HG03378 (cell line): ENCODE results near the gene ARF4.

Source experiments
- ATAC-seq: cut with Tn5 transposase; IDR thresholded peaks from one replicate; pipeline ENCODE4 v1.9.1; 2021; ENCODE audit warnings: mild to moderate bottlenecking, moderate library complexity; ENCODE audit not compliant: unreplicated experiment

Gene ARF4

DNA sequence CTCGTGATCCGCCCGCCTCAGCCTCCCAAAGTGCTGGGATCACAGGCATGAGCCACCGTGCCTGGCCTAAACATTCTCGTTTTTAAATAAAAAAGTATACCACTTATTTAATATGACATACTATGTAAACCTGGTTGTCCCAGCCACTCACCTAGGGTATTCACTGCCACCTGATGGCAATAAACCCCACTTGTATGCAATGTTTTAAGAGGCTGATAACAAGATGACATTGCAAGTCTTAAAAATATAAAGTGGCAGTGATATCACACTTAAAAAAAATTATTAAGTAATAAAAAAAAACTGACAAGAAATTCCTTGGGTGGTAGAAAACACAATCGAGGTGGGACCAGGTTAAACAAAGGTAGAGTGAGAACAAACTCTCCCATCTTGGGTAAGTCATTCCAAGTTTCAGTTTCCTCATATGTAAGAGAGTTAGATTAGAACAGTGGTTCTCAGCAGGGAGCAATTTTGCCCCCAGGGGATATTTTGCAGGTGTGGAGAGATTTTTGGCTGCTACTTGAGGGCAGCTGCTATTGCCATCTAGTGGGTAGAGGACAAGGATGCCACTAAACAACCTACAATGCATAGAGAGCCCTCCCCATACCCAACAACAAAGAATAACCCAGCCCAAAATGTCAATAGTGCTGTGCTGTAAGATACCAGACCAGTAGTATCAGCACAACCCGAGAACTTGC is 14.5 kb downstream of the ARF4 start:
- no peak for ATAC-seq

DNA sequence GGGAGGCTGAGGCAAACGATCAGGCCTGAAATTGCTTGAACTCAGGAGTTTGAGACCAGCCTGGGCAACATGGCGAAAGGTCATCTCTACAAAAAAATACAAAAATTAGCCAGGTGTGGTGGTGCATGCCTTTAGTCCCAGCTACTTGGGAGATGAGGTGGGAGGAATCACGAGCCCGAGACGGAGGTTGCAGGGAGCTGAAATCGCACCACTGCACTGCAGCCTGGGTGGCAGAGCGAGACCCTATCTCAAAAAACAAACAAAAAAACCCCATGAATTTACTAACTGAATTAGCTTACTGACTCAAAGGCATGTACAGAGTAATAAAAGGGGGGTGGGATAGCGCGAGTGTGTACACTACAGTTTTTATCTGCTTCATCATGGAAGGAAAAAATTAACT is 19.3 kb downstream of the ARF4 start:
- no peak for ATAC-seq

DNA sequence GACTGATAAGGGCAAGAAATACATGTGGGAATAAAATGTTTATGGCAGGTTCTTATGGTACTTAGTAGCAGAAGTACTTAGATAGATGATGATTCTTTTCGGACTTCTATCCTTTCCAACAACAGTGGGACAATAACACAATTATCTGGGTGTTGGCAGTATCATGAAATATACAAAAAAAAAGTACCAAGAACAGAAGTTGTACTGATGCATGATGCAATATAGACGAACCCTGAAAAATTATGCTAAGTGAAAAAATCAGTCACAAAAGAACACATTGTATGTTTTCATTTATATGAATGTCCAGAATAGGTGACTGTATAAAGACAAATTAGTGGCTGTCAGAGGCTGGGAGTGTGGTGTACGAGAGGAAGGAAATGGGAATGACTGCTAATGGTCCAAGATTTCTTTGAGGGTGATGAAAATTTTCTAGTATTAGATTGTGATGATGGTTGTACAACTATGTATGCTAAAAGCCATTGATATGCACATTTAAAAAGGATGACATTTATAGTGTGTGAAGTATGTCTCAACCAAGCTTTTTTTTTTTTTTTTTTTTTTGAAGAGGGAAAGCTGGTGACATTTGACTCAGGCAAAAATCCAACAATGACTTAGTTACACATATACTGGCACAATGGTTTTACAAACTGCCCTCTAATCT is 21.0 kb downstream of the ARF4 start:
- ATAC-seq, result no peak

DNA sequence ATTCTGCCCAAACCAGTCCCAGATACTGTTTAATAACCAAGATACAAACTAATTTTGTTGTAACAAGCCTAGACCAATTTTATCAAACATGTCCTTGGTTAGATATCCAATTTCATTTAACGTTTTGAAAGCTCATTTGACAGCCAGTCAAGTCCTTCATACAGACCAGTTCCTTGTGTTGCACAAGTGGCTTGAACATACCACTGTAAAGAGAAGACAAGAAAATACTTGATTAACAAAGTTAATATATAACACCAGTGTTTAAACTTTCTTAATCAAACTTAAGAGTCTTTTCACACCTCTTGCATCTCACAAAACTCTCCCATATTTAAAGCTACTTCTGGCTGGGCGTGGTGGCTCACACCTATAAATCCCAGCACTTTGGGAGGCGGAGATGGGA is 25.0 kb downstream of the ARF4 start:
- ATAC-seq, result no peak

DNA sequence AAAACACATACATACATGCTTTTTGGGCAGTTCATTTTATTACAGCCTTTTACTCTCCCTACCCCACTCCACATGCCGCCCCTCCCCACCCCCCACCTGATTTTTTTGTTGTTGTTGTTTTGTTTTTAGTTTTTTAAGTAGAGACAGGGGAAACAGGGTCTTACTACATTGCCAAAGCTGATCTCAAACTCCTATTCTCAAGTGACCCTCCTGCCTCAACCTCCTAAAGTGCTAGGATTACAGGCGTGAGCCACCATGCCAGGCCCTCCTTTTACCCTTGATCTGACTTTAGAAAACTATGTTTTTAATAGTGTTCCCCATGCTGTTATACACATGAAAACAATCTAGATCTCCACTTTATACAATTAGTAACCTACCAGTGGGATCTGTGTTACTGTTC is 26.3 kb downstream of the ARF4 start:
- ATAC-seq, result no peak

DNA sequence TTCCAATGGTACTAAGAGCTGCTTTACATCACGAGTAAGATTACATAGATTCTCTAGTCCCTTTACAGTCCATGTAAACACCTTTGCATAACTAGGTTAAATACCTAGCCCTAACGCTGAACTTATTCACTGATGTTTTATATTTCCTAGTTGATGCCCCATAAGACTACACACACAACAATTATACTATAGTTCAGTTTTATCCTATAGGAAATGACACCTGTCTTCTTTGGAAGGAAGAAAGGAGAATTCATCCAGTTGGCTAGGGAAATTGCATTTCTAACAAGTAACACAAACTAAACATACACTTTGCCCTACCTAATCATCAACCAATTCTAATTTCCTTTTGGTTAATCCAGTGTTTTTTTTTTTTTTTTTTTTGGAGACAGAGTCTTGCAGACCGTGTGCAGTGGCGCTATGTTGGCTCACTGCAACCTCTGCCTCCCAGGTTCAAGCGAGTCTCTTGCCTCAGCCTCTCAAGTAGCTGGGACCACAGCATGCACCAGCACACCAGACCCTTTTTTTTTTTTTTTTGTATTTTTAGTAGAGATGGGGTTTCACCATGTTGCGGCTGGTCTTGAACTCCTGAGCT is 27.2 kb downstream of the ARF4 start:
- no peak for ATAC-seq

DNA sequence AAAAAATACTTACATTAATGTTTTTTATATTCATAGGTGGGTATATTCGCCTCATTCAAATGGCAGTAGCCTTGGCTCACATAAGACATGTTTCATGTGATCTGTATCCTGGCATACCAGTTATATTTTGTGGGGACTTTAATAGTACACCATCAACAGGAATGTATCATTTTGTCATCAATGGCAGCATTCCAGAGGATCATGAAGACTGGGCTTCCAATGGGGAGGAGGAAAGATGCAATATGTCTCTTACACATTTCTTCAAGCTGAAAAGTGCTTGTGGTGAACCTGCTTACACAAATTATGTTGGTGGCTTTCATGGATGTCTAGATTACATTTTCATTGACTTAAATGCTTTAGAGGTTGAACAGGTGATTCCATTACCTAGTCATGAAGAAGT is 37.6 kb downstream of the ARF4 start:
- ATAC-seq, result no peak

DNA sequence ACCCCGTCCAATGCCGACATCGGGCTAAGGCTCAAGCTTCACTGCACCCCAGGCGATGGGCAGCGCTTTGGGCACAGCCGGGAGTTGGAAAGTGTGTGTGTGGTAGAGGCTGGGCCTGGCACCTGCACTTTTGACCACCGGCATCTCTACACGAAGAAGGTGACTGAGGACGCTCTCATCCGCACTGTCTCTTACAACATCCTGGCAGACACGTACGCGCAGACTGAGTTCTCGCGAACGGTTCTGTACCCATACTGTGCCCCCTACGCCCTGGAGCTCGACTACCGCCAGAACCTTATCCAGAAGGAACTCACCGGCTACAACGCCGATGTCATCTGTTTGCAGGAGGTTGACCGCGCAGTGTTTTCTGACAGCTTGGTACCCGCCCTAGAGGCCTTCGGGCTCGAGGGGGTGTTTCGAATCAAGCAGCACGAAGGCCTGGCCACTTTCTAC is 40.0 kb downstream of the ARF4 start:
- ATAC-seq, result no peak

DNA sequence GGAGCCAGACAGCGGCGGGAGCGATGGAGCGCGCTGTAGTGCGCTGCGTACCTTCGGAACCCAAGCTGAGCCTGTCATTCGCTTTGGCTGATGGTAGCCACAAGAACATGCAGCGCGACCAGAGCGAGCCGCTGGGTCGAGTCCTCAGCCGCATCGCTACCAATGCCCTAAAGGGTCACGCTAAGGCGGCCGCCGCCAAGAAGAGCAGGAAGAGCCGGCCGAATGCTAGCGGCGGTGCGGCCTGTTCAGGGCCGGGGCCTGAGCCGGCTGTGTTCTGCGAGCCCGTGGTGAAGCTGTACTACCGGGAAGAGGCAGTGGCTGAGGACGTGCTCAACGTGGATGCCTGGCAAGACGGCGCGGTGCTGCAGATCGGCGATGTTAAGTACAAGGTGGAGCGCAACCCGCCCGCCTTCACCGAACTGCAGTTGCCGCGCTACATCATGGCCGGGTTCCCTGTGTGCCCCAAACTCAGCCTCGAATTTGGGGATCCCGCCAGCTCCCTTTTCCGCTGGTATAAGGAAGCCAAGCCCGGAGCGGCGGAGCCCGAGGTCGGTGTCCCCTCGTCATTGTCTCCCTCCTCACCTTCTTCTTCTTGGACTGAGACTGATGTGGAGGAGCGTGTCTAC is 40.6 kb downstream of the ARF4 start:
- ATAC-seq, result peak; percentile 28

DNA sequence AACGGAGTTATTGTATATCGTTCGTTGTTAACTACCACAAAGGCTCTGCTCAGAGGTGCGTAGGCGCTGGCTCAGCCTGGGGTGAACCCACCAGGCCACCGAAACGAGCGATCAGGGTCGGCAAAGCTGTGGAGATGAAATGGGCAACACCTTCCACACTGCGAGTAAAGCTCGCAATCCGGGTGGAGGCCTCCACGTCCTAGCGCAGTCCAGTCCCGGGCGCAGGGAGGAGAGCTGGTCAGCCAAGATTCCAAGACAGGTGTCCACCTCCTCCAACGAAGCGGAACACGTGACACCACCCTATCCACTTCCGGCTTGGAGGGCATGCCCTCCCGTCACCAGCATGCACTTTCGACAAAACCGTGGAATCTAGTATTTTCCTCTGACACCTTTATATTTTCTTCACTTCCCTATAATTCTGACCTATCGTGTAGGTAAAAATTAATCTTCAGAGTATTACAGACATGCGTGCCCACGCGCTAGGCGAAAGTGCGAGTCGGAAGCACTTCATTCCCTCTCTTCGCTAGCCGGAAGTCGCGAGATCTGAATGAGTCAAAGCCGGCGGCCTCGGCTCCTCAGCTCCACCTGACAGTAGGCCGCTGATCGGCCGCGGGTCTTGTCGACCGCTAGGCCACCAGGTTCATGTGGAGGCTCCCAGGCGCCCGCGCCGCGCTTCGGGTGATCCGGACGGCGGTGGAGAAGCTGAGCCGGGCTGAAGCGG is 41.2 kb downstream of the ARF4 start, which contains the start of gene PDE12:
TSS of gene PDE12 (plus strand) at position 537 of the 721 bp plus-strand sequence. CDS start at position 643, 106 bp downstream.
- ATAC-seq, result peak; percentile 80

DNA sequence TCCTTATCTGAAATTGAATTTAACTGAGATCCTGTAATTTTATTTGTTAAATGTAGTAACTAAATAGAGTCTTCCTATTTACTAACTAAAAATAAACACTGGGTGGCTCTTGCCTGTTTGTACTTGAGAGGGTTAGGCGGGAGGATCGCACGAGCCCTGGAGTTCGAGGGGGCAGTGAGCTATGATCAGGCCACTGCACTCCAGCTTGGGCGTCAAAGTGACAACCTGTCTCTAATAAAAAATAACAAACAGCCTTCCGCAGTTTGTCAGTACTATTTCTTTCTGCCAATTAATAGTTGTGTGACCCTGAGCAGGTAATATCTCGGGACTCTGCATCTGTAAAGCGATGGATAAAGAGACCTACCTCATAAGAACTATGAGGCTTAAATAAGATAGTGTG is 41.8 kb downstream of the ARF4 start:
- no peak for ATAC-seq

DNA sequence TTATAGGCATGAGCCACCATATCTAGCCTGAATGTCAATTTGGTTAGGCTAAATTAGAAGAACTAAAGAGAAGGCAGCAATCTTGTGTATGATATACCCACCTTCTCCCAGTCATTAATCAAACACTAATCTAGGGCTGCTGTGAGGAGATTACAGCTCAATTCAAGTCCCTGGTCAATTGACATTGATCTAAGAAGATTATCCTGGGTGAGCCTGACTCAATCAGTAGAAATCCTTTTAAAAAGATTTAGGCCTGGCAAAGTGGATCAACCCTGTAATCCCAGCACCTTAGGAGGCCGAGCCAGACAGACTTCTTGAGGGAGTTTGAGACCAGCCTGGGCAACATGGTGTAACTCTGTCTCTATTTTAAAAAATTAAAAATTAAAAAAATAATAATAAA is 50.5 kb downstream of the ARF4 start:
- ATAC-seq, result no peak

DNA sequence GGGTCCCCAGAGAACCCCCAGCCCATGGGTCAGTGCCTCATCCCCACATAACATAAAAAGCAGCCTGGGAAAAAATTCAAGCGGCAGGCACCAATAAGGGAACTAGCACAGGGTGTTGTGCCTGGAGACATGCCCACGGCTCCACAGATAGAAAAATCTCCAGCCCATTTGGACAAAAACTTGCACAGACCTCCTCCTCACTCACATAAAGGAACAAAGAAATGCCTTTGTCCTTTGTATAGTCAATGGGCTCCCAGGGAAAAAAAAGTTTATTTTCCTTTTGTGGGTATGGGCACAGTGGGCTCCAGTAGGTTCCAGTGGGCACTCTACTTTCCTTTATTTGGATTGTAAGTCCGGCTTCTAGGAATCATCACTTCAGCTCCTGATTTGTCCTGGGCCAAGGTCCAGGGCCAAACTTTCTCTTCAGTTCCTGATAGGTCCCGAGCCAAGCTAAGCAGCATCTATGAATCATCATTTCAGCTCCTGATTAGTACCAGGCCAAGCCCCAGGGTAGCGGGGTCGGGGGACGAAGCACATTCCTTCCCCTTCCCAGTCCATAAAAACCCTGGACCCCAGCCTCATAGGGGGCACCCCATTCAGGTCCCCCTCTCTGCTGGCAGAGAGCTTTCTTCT is 51.4 kb downstream of the ARF4 start:
- no peak for ATAC-seq

DNA sequence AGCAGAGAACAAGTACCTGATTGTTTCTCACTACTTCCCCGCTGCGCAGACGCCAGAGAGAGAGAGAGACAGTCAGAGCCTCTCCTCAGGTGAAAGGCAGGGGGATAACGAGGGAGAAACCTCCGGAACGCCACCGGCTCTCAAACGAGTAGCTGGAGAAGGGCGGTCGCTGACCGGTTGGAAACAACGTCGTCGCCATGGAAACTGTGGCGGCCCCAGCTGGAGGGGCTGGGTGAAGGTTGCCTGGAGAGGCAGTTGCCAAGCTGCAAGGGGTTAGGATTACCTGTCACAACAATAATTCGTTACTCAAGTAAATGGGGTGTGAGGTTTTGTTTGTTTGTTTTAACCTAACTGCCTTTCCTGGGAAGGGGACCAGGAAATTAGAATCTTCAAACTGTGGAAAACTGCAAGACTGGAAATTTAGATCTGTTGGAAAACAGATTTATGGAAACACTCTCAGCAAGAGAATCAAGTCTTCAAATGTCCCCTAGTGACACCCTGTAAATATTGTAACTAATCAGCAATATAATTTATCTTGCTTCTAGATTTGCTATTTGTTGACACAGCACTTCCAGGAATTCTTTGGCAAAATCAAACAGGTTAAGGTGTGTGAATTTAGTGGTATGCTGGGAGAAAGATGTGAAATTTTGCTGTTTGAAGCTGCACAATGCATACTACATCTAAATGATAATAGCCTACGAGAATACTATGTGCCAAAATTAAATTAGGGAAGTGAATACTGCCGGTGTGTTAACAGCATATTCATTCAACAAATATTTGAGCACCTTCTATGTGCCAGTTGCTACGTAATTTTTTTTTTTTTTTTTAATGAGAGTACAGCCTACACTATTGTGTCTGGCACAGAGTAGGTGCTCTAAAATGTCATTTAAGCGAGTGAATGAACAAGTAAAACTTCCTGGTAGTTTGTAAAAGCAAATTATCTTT is 52.7 kb downstream of the ARF4 start, which contains the start of gene DNAH12:
TSS of gene DNAH12 (minus strand) at position 164 of the 945 bp plus-strand sequence. CDS start 1,474 bp downstream, outside the sequence.
- no peak for ATAC-seq

DNA sequence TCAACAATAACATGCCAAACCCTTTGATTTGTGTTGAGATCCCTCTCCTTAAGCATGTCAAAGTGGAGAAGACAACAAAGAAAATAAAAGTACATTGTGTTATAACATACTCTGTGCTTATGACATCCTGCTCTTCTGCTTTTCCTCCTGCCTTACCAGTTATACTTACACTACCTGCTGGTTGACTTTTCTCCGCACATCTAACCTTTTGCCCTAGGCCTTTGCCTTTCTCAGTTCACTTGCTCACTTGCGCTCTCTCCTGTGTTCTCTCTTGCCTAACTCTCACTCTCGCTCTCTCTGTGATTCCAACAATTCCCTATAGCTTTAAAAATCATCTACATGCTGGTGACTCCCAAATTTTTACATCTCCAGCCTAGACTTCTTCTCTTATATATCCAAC is 58.7 kb downstream of the ARF4 start:
- no peak for ATAC-seq

DNA sequence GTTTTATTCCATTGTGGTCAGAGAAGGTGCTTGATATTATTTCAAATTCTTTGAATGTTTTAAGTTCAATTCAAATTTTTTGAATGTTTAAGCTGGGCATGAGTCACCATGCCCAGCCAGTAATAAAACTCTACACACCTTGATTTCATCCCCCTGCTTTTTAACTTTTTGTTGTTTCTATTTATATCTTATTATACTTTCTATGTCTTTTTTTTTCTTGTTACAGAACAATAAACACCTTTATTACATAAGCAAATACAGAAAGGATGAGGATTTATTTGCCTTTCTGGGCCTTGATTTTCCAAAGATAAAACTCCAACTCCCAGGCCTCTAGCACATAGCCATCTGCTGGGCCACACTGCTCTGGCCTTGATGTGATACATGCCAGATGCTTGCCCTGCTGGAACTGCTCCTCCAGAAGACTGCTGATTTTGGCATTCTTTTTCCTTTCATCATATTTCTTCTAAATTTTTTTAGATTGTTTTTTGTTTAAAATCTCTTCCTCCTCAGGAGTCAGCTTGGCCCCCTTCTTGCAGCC is 67.0 kb downstream of the ARF4 start:
- no peak for ATAC-seq
